ENCODE results near the gene TANC1. TPM values are rescaled to one million over a fixed set of nuclear protein-coding genes. Genes with fewer than 3 reads are reported as not detected.

Gene TANC1
- total RNA-seq, 1 experiment from 2014 or later: 2.5 TPM

GRCh38 chr2:158934170-158934569, 34.3 kb upstream of the TANC1 start:
- Histone ChIP-seq H4K20me1 (ENCODE audit: control insufficient read depth, insufficient read depth, insufficient read length) (no peaks in the 10 kb centered on the region), H3K4ac (ENCODE audit: low read depth, low read length) (no peak overlapping the region), H2AFZ (ENCODE audit: low read length) (no peak overlapping the region), H3K23me2 (ENCODE audit: insufficient read length, low read depth, low read length, poor library complexity, severe bottlenecking) (no peaks in the 10 kb centered on the region), H3K14ac (ENCODE audit: insufficient read depth, low read length) (no peak overlapping the region), H2BK15ac (ENCODE audit: low read depth, low read length) (no peak overlapping the region), H3K56ac (ENCODE audit: insufficient read length, low read depth, low read length) (no peak overlapping the region), H4K91ac (ENCODE audit: insufficient read length, low read depth, low read length) (no peak overlapping the region), H2AK5ac (ENCODE audit: insufficient read length, low read length) (no peak overlapping the region), H3K9ac (ENCODE audit: extremely low read depth, insufficient read length, low read length) (no peak overlapping the region), H3K4me2 (ENCODE audit: insufficient read depth, insufficient read length, low read length) (no peak overlapping the region), H3K79me2 (ENCODE audit: insufficient read depth, low read length) (no peaks in the 10 kb centered on the region), H3T11ph (ENCODE audit: low read length) (no peak overlapping the region), H2BK120ac (ENCODE audit: low read depth, low read length, poor library complexity, severe bottlenecking) (no peak overlapping the region), H3K27ac (ENCODE audit: insufficient read length, low read depth, low read length) (no peak overlapping the region), H2BK5ac (ENCODE audit: insufficient read length, low read length) (no peak overlapping the region), H3K27me3 (ENCODE audit: insufficient read depth, low read length) (no peaks in the 10 kb centered on the region), H2BK20ac (ENCODE audit: low read depth, low read length, poor library complexity, severe bottlenecking) (no peak overlapping the region), H3K18ac (ENCODE audit: insufficient read length, low read depth, low read length) (no peak overlapping the region), H4K5ac (ENCODE audit: insufficient read length, low read depth, low read length) (no peak overlapping the region), H2BK12ac (ENCODE audit: insufficient read length, low read depth, low read length) (no peak overlapping the region), H3K23ac (ENCODE audit: insufficient read length, low read depth, low read length) (no peak overlapping the region), H4K8ac (replicated peaks; ENCODE audit: insufficient read length, low read depth, low read length) (no peak overlapping the region), H3K9me3 (ENCODE audit: control insufficient read depth, low read depth, low read length) (peaks cover 8% of the 10 kb centered on the region), H3K4me1 (ENCODE audit: insufficient read depth, low read length) (peaks cover 2% of the 10 kb centered on the region; the same call in 1 of the 2 replicates), H3K79me1 (ENCODE audit: insufficient read depth, low read depth, low read length, poor library complexity, severe bottlenecking) (no peaks in the 10 kb centered on the region)
- Mint-ChIP-seq H3K36me3 (ENCODE audit: insufficient read depth in 1 of 3, low read depth in 3 of 3) (no peaks in the 10 kb centered on the region; a peak in 1 of 7 replicates), H3K9me3 (peaks cover 0 to 3% of the 10 kb centered on the region in 2 experiments; a peak in 1 of 5 replicates), H3K27ac (no peak overlapping the region), H3K27me3 (ENCODE audit: low read depth) (peaks cover 3% of the 10 kb centered on the region), H3K4me1 (peaks cover 14 to 15% of the 10 kb centered on the region in 2 experiments), H3K4me3 (no peak overlapping the region)
- DNase-seq: no peak
- TF ChIP-seq CTCF (conservative IDR thresholded peaks at IDR 0.05): no peak
- no CpG with 5 or more reads among the region's 2 CpGs for WGBS (ENCODE audit: extremely low coverage, insufficient read length, low lambda C conversion rate)
